B cell (primary cell): ENCODE results near the gene BIK. TPM values are rescaled to one million over a fixed set of nuclear protein-coding genes. Genes with fewer than 3 reads are reported as not detected.

Experiments
- ATAC-seq: fragments of 200-7000 bp; cut with Tn5 transposase; one replicate; pipeline ENCODE4 v1.10.0; 2021; ENCODE audit warnings: low read depth, mild to moderate bottlenecking, moderate number of reproducible peaks, moderate library complexity
- CTCF ChIA-PET: fragments of 350-600 bp; sonication (Branson Sonifier 250); formaldehyde crosslinking; loops from one replicate; lab custom pipeline; 2021; ENCODE audit warnings: antibody characterized with exemption, inconsistent platforms; lab: Charles Lee
- POLR2A ChIA-PET: fragments of 350-600 bp; sonication (Branson Sonifier 250); formaldehyde crosslinking; loops from one replicate; lab custom pipeline; 2021; ENCODE audit warnings: antibody characterized with exemption; lab: Charles Lee
- DNase-seq: peaks from one replicate; pipeline ENCODE4 v3.0.0; 2013
- H2AFZ ChIP-seq: 2 replicates; pipeline ENCODE4 v1.6.1; 2012; ENCODE audit warnings: mild to moderate bottlenecking, low read depth, low read length; ENCODE audit not compliant: insufficient read depth, poor library complexity, severe bottlenecking
- H3K27ac ChIP-seq, 2 donors: 1 replicate in 1 of 2; 2 replicates in 1 of 2; pipeline ENCODE4 v1.5.1; 2012 to 2013; ENCODE audit warnings: low read length in 2 of 2, mild to moderate bottlenecking in 2 of 2, moderate library complexity in 1 of 2
- H3K27me3 ChIP-seq, 4 experiments: fragments of 200-600 bp in 1 of 4; sonication (generic) in 1 of 4; replicated peaks in 1 of 4; 1 replicate in 2 of 4; 2 replicates in 2 of 4; pipeline versions ENCODE4 v1.6.1 to v1.7.0; 2013 to 2016; ENCODE audit warnings: low read length in 3 of 4, mild to moderate bottlenecking in 2 of 4, mixed read lengths in 1 of 4, moderate library complexity in 1 of 4; ENCODE audit not compliant: insufficient read depth in 4 of 4, control insufficient read depth in 3 of 4; ENCODE audit errors: control extremely low read depth in 1 of 4
- H3K36me3 ChIP-seq, 2 experiments: replicated peaks in 1 of 2; 1 replicate in 1 of 2; 2 replicates in 1 of 2; pipeline versions ENCODE4 v1.6.1 to v1.7.1; 2013; ENCODE audit warnings: low read length in 1 of 2; ENCODE audit not compliant: insufficient read depth in 2 of 2, control insufficient read depth in 1 of 2; ENCODE audit errors: control extremely low read depth in 1 of 2, extremely low read depth in 1 of 2
- H3K4me1 ChIP-seq, 2 donors: fragments of 200-600 bp in 1 of 2; sonication (generic) in 1 of 2; 1 replicate in 1 of 2; 2 replicates in 1 of 2; pipeline versions ENCODE4 v1.5.1 to v1.6.1; 2013 to 2017; ENCODE audit warnings: low read length in 2 of 2; ENCODE audit not compliant: control insufficient read depth in 2 of 2, insufficient read depth in 2 of 2
- H3K4me2 ChIP-seq: replicated peaks from 2 replicates; pipeline ENCODE3; 2012; ENCODE audit warnings: mild to moderate bottlenecking, low read depth, low read length; ENCODE audit not compliant: poor library complexity, severe bottlenecking
- H3K4me3 ChIP-seq, 5 experiments: fragments of 200-600 bp in 1 of 5; sonication (generic) in 1 of 5; 1 replicate in 3 of 5; 2 replicates in 2 of 5; pipeline versions ENCODE4 v1.5.1 to v1.7.0; 2011 to 2016; ENCODE audit warnings: low read length in 4 of 5, mild to moderate bottlenecking in 4 of 5, low read depth in 2 of 5, control low read depth in 1 of 5, moderate library complexity in 1 of 5; ENCODE audit not compliant: insufficient read depth in 1 of 5; ENCODE audit errors: control extremely low read depth in 1 of 5, extremely low read depth in 1 of 5
- H3K79me2 ChIP-seq: fragments of 200-600 bp; sonication (generic); one replicate; pipeline ENCODE4 v1.6.0; 2016; ENCODE audit warnings: low read length; ENCODE audit not compliant: control insufficient read depth, insufficient read depth
- H3K9ac ChIP-seq: fragments of 200-600 bp; sonication (generic); 2 replicates; pipeline ENCODE4 v1.6.1; 2017; ENCODE audit warnings: mild to moderate bottlenecking, low read length, moderate library complexity
- H3K9me3 ChIP-seq, 3 donors: one replicate each; pipeline versions ENCODE4 v1.6.1 to v1.7.1; 2013; ENCODE audit warnings: low read length in 2 of 3; ENCODE audit not compliant: control insufficient read depth in 2 of 3, insufficient read depth in 1 of 3; ENCODE audit errors: control extremely low read depth in 1 of 3
- H4K20me1 ChIP-seq: 2 replicates; pipeline ENCODE4 v1.6.0; 2012; ENCODE audit warnings: mild to moderate bottlenecking, low read length; ENCODE audit not compliant: insufficient read depth, control insufficient read depth, poor library complexity, severe bottlenecking
- H3K27ac Mint-ChIP-seq: one replicate; pipeline ENCODE4 v1.8.0; 2021; ENCODE audit warnings: mixed read lengths
- H3K27me3 Mint-ChIP-seq: one replicate; pipeline ENCODE4 v1.8.0; 2021; ENCODE audit warnings: mixed read lengths
- H3K4me1 Mint-ChIP-seq: one replicate; pipeline ENCODE4 v1.8.0; 2021; ENCODE audit warnings: mixed read lengths
- H3K4me3 Mint-ChIP-seq: one replicate; pipeline ENCODE4 v1.8.0; 2021; ENCODE audit warnings: mixed read lengths
- H3K9me3 Mint-ChIP-seq: one replicate; pipeline ENCODE4 v1.8.0; 2022; ENCODE audit warnings: mixed read lengths; ENCODE audit not compliant: insufficient read depth
- EZH2 ChIP-seq: IDR thresholded peaks from 2 replicates; pipeline ENCODE4 v1.6.1; 2012; ENCODE audit warnings: borderline replicate concordance, low read depth, mild to moderate bottlenecking, moderate library complexity, low read length; ENCODE audit not compliant: insufficient read depth, poor library complexity, severe bottlenecking
- WGBS: methylation state at CpG from one replicate; pipeline ENCODE4 v1.1.5; 2013; ENCODE audit warnings: missing lambda C conversion rate; ENCODE audit not compliant: insufficient coverage; 5-methylcytosine and 5-hydroxymethylcytosine counted together
- intact Hi-C: fragments of 100-400 bp; cut with micrococcal nuclease; formaldehyde crosslinking; loops from one replicate; pipeline ENCODE4 v1.10.0; 2022
- polyA plus RNA-seq: library from polyadenylated mRNA; depleted of rRNA; stranded (reverse); fragments of >200 nt; gene quantifications from 2 replicates; pipeline ENCODE4 v1.2.3, GENCODE V29; 2012
- total RNA-seq, 2 donors: library from RNA; stranded (reverse); fragments of 120-200 nt in 1 of 2; gene quantifications; 1 replicate in 1 of 2; 2 replicates in 1 of 2; pipeline versions ENCODE4 v1.2.3 to v1.2.4, GENCODE V29; 2013 to 2022
- TF ChIP-seq, protein P1 (sequence below): fragments of 200-600 bp; IDR thresholded peaks from one replicate; pipeline ENCODE4 v1.8.0; 2022; ENCODE audit warnings: antibody characterized with exemption, mild to moderate bottlenecking

BIK gene
- total and polyA plus RNA-seq, 2 donors (not counting 1 experiment from before 2014, with no cell fraction given): 1.3 to 2.7 TPM

DNA sequence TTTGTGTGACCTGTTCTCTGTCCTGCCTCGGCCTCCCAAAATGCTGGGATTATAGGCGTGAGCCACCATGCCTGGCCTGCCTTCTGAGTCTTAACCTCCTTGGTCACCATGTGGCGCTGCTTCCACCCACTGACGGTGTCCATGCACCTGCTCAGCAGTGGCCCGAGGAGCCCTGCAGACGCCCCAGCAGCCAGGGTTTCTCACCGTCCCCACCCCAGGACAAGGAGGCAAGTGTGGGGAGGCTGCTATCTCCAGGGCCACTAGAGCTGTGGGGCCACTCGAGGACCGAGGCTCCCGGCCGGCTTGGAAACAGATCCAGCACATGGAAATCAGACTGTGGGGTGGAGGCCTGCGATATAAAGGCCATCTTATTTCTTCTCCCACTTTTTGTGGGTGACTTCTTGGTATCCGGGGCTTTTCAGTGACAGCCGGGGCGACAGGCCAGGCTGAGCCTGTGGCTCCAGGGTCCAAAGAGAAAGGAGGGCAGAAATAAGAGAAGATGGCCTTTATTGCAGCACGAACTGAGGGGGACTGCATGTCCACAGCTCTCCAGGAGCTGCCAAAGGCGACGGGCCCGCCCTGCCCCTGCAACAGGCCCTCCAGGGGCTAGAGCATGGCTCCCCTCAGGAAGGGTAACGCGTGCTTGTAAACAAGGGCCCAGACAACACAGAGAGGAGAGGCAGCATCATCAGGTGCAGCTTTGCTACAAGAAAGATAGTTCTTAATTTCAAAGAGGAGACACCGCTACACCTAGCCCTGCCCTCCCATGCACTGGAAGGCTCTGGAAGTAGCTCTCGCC, 55.8 kb downstream of the BIK start:
- Histone ChIP-seq H4K20me1 (no peaks in the 10 kb centered on the region), H3K9ac (no peak overlapping the region), H3K79me2 (no peaks in the 10 kb centered on the region), H3K27me3 (no peaks in the 10 kb centered on the region), H3K4me3 (no peak overlapping the region), H3K27ac (no peak overlapping the region), H3K4me2 (no peak overlapping the region), H2AFZ (no peak overlapping the region), H3K36me3 (peaks cover 0 to 7% of the 10 kb centered on the region in 2 experiments), H3K9me3 (no peaks in the 10 kb centered on the region), H3K4me1 (peaks cover 0 to 12% of the 10 kb centered on the region in 2 donors)
- DNase-seq: no peak
- ChIA-PET CTCF (no interaction called here), POLR2A (interaction anchor here (0.7 kb wide), 1 partner anchor 533 kb away, joined by 8 read pairs; no protein-coding TSS in a partner anchor)
- ATAC-seq: no peak
- Mint-ChIP-seq H3K27me3 (no peaks in the 10 kb centered on the region), H3K27ac (no peak overlapping the region), H3K4me3 (no peak overlapping the region), H3K4me1 (peaks cover 11% of the 10 kb centered on the region), H3K9me3 (no peaks in the 10 kb centered on the region)
- WGBS: 89% methylated on average over 21 of the region's 23 CpGs
- TF ChIP-seq, protein P1, sequence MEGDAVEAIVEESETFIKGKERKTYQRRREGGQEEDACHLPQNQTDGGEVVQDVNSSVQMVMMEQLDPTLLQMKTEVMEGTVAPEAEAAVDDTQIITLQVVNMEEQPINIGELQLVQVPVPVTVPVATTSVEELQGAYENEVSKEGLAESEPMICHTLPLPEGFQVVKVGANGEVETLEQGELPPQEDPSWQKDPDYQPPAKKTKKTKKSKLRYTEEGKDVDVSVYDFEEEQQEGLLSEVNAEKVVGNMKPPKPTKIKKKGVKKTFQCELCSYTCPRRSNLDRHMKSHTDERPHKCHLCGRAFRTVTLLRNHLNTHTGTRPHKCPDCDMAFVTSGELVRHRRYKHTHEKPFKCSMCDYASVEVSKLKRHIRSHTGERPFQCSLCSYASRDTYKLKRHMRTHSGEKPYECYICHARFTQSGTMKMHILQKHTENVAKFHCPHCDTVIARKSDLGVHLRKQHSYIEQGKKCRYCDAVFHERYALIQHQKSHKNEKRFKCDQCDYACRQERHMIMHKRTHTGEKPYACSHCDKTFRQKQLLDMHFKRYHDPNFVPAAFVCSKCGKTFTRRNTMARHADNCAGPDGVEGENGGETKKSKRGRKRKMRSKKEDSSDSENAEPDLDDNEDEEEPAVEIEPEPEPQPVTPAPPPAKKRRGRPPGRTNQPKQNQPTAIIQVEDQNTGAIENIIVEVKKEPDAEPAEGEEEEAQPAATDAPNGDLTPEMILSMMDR: no peak
- no peak for TF ChIP-seq EZH2
- intact Hi-C loops: no loop called here

DNA sequence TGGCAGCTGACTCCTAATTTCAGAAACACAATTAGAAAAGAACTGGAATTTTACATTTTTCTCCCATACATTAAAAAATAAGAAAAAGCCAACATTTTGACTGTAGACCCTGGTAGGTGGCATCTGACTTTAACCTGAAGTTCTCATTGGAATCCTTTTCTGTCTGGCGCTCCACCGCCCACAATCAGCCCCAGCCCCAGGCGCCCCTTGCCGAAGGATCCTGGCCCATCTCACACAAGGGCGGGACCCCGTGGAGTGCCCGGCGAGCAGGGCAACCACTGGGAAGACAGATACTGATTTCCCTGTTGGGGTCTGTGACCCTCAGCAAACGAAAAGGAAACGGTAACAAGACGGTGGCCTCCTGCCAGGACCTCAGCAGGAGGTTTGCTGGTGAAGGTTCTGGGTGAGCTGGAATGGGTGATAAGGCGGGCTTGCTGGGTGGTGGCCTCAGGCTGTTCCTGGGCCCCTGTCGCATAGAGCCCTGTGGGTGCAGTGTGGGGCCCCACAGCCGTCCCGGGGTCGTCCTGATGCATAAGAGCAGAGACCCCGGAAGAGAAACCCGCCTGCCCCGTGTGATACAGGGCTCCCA, 56.5 kb downstream of the BIK start:
- Histone ChIP-seq H2AFZ (no peak overlapping the region), H3K27ac (no peak overlapping the region), H4K20me1 (no peaks in the 10 kb centered on the region), H3K4me2 (no peak overlapping the region), H3K4me3 (no peak overlapping the region), H3K9me3 (no peaks in the 10 kb centered on the region), H3K79me2 (no peaks in the 10 kb centered on the region), H3K27me3 (no peaks in the 10 kb centered on the region), H3K4me1 (peaks cover 0 to 12% of the 10 kb centered on the region in 2 donors), H3K9ac (no peak overlapping the region), H3K36me3 (peaks cover 0 to 13% of the 10 kb centered on the region in 2 experiments)
- H3K9me3 Mint-ChIP-seq: no peaks in the 10 kb centered on the region
- no peak for DNase-seq
- POLR2A ChIA-PET: no interaction called here
- WGBS: 97% methylated on average over 17 of the region's 19 CpGs
- H3K27me3 Mint-ChIP-seq: no peaks in the 10 kb centered on the region
- peaks cover 11% of the 10 kb centered on the region for H3K4me1 Mint-ChIP-seq
- H3K4me3 Mint-ChIP-seq: no peak overlapping the region
- H3K27ac Mint-ChIP-seq: no peak overlapping the region
- ATAC-seq: no peak
- intact Hi-C loops: no loop called here
- CTCF ChIA-PET: no interaction called here
- TF ChIP-seq, protein P1: no peak
- TF ChIP-seq EZH2: no peak
